ENCODE results near the gene MYEF2.

DNA sequence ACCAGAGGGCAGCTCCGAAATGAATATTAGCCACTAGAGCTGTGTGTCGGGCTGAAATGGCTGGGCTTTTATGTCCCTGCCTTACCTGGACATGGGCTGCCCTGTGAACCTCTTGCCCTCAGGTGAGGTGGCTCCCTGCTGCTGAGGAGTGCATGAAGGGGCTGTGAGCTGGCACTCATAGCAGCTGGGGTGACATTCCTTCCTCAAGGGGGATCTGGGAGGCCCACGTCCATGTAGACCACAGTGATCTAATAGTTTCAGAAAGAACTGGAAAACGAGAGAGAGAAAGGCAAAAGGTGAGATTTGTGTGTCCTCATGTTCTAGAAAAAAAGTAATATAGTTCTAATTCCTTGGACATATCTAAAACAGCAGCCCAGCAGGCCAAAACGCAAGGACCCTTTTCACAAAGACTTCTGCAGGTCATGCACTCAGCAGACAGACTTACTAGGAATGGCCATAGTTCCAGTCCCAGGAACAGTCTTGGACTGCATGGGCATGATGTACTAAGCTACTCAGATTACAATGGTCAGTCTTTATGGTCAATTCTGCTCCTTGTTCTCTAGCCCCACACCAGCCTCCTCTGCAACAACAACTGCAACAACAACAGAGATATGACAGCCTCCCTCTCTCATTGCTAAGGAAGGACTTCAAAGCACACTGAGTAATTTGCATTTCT, 68.1 kb downstream of the MYEF2 start:
- TF ChIP-seq, protein P1, sequence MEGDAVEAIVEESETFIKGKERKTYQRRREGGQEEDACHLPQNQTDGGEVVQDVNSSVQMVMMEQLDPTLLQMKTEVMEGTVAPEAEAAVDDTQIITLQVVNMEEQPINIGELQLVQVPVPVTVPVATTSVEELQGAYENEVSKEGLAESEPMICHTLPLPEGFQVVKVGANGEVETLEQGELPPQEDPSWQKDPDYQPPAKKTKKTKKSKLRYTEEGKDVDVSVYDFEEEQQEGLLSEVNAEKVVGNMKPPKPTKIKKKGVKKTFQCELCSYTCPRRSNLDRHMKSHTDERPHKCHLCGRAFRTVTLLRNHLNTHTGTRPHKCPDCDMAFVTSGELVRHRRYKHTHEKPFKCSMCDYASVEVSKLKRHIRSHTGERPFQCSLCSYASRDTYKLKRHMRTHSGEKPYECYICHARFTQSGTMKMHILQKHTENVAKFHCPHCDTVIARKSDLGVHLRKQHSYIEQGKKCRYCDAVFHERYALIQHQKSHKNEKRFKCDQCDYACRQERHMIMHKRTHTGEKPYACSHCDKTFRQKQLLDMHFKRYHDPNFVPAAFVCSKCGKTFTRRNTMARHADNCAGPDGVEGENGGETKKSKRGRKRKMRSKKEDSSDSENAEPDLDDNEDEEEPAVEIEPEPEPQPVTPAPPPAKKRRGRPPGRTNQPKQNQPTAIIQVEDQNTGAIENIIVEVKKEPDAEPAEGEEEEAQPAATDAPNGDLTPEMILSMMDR (conservative IDR thresholded peaks at IDR 0.05; ENCODE audit: low read length) = no peak
- TF ChIP-seq EZH2phosphoT487 (IDR thresholded peaks at IDR 0.05; ENCODE audit: borderline replicate concordance) = no peak

All from Loucy (cell line).